Right lobe of liver (tissue), 4 donors: Measurements from ENCODE around the gene FIZ1.

Source experiments
- POLR2A ChIP-seq: fragments of 450-650 bp; IDR thresholded peaks from one replicate; pipeline ENCODE4 v1.6.1; 2017; ENCODE audit warnings: antibody characterized with exemption, mild to moderate bottlenecking
- TF ChIP-seq, protein P1 (sequence below), 4 donors: fragments of 200-600 bp in 3 of 4; fragments of 450-650 bp in 1 of 4; IDR thresholded peaks; one replicate each; pipeline versions ENCODE4 v1.5.1 to v1.8.0; 2016 to 2022; ENCODE audit warnings: antibody characterized with exemption in 4 of 4, mild to moderate bottlenecking in 2 of 4
- donor health status: DM: no; HTN: no; CAD: no.
- donor health status: DM: no; HTN: no; CAD: no.
- donor health status: DM: no; HTN: yes; CAD: no.

DNA sequence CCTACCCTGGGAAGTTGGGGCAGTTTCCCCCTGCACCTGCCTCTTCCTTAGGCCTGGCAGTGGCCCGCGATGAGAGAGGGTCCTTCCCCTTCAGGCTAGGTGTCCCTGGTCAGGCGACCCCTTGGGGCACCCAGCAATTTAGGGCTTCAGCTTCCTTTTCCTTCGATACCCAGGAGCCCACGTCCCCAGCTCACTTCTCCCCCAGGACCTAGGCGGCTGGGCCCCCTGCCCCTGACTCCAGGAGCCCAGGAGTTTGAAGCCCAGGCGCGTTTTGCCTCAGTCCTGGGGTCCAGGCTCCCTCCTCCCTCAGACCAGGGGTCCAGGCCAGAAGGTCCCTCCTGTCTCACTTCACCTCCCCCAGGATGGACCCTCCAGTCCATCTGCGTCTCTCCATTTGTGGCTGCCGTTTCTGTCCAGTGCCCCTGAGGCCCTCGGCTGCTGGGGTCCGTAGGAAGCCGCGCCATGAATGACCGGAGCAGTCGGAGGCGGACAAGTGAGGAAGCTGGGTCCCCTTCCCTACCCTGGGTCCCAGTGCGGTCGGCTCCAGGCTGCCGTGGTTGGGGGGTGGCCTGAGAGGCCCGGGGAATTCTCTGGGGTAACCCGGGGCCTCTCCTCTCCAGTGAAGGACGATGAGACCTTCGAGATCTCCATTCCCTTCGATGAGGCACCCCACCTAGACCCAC lies 49.4 kb upstream of the FIZ1 start:
- TF ChIP-seq POLR2A = no peak
- TF ChIP-seq, protein P1, sequence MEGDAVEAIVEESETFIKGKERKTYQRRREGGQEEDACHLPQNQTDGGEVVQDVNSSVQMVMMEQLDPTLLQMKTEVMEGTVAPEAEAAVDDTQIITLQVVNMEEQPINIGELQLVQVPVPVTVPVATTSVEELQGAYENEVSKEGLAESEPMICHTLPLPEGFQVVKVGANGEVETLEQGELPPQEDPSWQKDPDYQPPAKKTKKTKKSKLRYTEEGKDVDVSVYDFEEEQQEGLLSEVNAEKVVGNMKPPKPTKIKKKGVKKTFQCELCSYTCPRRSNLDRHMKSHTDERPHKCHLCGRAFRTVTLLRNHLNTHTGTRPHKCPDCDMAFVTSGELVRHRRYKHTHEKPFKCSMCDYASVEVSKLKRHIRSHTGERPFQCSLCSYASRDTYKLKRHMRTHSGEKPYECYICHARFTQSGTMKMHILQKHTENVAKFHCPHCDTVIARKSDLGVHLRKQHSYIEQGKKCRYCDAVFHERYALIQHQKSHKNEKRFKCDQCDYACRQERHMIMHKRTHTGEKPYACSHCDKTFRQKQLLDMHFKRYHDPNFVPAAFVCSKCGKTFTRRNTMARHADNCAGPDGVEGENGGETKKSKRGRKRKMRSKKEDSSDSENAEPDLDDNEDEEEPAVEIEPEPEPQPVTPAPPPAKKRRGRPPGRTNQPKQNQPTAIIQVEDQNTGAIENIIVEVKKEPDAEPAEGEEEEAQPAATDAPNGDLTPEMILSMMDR (IDR thresholded peaks at IDR 0.05) = no peak
